LNCAP (cell line): ENCODE measurements around the gene ERC1.

Experiments used
- TF ChIP-seq, protein P1 (sequence below): fragments of 450-650 bp; IDR thresholded peaks from 2 replicates; pipeline ENCODE4 v1.5.1; 2017; ENCODE audit warnings: mild to moderate bottlenecking

ERC1 gene

DNA sequence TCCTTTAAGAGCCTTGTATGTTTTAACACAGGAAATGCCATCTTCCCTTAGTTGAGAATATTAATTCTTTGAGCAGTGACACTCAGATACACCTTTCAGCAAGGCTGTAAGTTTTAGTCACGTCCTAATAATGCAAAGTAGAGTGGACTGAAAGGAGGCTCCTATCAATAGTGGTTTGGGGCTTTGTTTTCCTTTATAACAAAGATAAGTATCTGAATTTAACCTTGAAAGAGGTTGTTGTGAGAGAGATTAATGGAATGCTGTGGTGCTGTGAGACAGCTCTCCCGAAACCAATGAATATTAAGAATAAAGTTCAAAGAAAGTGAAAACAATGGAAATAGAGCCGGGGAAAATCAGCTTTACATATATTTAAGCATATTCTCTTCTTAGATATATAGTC is 259.6 kb downstream of the ERC1 start:
- TF ChIP-seq, protein P1, sequence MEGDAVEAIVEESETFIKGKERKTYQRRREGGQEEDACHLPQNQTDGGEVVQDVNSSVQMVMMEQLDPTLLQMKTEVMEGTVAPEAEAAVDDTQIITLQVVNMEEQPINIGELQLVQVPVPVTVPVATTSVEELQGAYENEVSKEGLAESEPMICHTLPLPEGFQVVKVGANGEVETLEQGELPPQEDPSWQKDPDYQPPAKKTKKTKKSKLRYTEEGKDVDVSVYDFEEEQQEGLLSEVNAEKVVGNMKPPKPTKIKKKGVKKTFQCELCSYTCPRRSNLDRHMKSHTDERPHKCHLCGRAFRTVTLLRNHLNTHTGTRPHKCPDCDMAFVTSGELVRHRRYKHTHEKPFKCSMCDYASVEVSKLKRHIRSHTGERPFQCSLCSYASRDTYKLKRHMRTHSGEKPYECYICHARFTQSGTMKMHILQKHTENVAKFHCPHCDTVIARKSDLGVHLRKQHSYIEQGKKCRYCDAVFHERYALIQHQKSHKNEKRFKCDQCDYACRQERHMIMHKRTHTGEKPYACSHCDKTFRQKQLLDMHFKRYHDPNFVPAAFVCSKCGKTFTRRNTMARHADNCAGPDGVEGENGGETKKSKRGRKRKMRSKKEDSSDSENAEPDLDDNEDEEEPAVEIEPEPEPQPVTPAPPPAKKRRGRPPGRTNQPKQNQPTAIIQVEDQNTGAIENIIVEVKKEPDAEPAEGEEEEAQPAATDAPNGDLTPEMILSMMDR, result no peak

DNA sequence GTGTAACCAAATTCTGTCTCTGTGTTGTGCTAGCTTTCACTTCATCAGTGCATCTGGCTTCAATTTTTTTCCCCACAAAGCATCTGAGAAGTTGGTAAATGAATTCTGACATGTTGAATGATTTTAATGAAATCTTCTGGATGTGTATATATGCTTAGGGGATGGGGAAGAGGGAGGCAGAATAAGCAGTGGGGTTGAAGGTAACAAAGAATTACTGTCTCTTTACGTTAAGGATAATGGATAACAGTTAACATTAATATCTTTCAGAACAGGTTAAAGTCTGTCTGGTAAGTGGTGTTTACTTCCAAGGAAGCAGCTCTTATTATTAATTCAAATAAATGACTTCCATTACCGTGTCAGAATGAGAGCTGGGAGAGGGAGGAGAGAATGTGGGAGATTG is 261.7 kb downstream of the ERC1 start:
- TF ChIP-seq, protein P1, result no peak

DNA sequence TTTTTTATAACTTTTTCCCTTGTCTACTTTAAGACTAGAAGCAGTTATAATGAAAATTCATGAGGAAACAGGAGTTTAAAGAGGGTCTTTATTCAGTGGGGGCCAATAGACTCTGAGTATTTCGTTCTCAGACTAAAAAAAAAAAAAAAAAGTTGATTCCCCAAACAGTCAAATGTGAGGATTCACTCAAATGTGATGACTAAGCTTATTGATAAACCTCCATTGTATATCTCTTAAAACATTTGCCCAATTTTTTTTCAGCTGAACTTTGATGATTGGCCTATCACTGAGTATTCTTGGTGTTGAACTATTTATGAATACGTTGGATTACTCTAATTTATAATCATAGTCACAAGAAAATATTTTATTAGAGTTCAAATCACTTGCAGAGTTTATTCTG is 265.3 kb downstream of the ERC1 start:
- TF ChIP-seq, protein P1, result no peak

DNA sequence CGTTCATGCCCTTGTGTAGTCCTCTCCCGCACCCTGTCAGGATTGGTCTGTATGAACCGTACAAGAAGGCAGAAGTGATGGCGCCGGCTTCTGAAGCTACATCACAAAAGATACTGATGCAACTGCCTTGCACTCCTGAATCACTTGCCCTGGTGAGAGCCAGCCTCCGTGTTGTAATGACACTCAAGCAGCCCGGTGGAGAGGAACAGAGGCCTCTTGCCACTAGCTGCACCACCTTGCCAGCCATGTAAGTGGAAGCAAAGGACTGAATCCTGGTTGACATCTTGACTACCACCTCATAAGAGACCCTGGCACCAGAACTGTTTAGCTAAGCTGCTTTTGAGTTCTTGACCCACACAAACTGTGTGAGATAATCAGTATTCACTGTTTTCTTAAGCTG is 266.0 kb downstream of the ERC1 start:
- TF ChIP-seq, protein P1, result no peak

DNA sequence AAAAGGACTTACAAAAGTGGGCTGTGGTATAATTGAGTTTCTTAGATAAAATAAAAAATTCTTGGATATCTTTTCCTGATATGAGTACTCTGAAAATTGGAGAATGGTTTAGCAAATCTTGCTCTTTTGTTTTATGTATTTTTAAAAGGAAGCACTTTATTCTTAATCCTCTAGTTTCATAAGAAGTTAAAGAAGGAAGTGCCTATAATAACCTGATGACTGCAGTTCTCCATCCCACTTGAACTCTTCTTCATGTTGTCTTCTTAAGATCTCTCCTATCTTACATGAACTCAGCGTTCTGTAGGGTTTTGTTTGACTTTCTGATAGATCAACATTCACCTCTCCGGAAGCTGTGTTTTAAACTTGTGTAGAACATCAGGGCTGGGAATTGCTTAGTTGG is 271.0 kb downstream of the ERC1 start:
- TF ChIP-seq, protein P1, result no peak

DNA sequence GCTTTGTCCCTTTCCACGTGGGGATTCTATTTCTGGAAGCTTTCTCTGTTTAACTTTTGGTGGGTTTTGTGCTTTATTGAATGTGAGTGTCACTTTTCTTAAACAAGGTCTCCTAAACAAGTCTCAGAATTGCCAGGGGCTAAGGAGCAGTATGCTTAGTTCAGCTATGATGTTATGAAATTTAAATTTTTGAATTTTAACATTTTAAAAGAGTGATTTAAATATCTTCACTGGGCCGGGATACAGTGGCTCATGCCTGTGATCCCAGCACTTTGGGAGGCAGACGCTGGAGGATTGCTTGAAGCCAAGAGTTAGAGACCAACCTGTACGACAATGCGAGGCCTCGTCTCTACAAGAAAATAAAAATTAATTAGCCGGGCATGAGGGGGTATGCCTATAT is 276.2 kb downstream of the ERC1 start:
- TF ChIP-seq, protein P1, result no peak

DNA sequence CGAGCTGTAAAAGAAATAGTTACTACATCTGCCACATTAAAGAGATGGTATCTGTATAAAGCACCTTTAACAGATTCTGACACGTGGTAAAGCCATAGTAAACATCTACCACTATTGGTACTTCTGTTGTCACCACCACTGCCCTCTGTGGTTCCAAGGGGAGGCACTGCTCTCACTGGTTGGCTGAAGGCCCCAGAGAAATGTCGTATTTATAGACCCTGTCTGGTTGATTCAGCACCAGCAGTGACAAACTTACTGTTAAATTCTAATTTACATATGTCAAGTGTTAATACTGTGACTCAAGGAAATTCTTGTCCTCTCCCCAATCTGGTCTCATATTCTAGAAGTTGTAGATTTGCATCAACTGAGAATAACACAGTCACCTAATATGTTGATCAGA is 281.1 kb downstream of the ERC1 start:
- TF ChIP-seq, protein P1, result no peak

DNA sequence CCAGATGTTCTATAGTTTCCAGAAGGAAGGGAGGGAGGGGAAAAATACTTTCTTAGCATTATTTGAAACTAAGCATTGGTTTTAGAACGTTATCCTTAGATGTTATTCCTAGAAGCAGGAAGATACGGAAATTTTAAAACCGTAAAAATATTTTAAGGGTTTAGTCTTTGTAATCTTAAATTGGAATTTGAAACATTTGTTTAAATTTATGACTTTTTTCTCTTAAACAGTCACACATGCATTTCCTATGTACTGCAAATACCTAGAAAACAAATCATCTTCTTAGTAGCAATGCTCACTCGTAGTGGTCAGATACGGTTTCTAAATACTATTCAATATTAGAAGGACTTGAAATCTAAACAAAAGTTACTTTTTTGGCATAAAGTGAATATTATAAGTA is 282.0 kb downstream of the ERC1 start:
- TF ChIP-seq, protein P1, result no peak
